ENCODE results near the gene PRAC1.

The PRAC1 gene

GRCh38 chr17:48747445-48748363, 25.4 kb upstream of the PRAC1 start:
- peaks cover 0 to 7% (median 0%) of the 10 kb centered on the region in 5 donors for H3K4me1 ChIP-seq (ENCODE audit: control insufficient read depth in 5 of 5, insufficient read depth in 5 of 5, low read length in 5 of 5)
- H3K27me3 ChIP-seq (ENCODE audit: control insufficient read depth in 5 of 5, insufficient read depth in 4 of 5, low read length in 5 of 5), result peaks cover 53 to 99% (median 84%) of the 10 kb centered on the region in 5 donors
- H3K27ac ChIP-seq (ENCODE audit: low read depth, low read length), result no peak overlapping the region
- H3K36me3 ChIP-seq (ENCODE audit: control insufficient read depth in 5 of 5, insufficient read depth in 5 of 5, low read length in 5 of 5), result no peaks in the 10 kb centered on the region
- H3K9me3 ChIP-seq (ENCODE audit: control insufficient read depth in 5 of 5, low read length in 5 of 5), result no peaks in the 10 kb centered on the region
- no peak overlapping the region for H3K9ac ChIP-seq (ENCODE audit: low read length in 5 of 5)
- H3K4me3 ChIP-seq (ENCODE audit: low read depth in 1 of 5, low read length in 5 of 5), result no peak overlapping the region

- peaks cover 52 to 99% (median 83%) of the 10 kb centered on the region in 5 donors for H3K27me3 ChIP-seq (ENCODE audit: control insufficient read depth in 5 of 5, insufficient read depth in 4 of 5, low read length in 5 of 5)
- H3K4me3 ChIP-seq (ENCODE audit: low read depth in 1 of 5, low read length in 5 of 5), result no peak overlapping the region
- peaks cover 0 to 7% (median 0%) of the 10 kb centered on the region in 5 donors for H3K4me1 ChIP-seq (ENCODE audit: control insufficient read depth in 5 of 5, insufficient read depth in 5 of 5, low read length in 5 of 5)
- H3K9ac ChIP-seq (ENCODE audit: low read length in 5 of 5), result no peak overlapping the region
- H3K36me3 ChIP-seq (ENCODE audit: control insufficient read depth in 5 of 5, insufficient read depth in 5 of 5, low read length in 5 of 5), result no peaks in the 10 kb centered on the region
- no peaks in the 10 kb centered on the region for H3K9me3 ChIP-seq (ENCODE audit: control insufficient read depth in 5 of 5, low read length in 5 of 5)
- no peak overlapping the region for H3K27ac ChIP-seq (ENCODE audit: low read depth, low read length)
Observed at GRCh38 chr17:48746916-48747444, 24.7 kb upstream of the PRAC1 start.

- Histone ChIP-seq H3K4me3 (ENCODE audit: low read depth in 1 of 5, low read length in 5 of 5) (no peak overlapping the region), H3K27ac (ENCODE audit: low read depth, low read length) (no peak overlapping the region), H3K9ac (ENCODE audit: low read length in 5 of 5) (no peak overlapping the region), H3K9me3 (ENCODE audit: control insufficient read depth in 5 of 5, low read length in 5 of 5) (peaks cover 0 to under 1% (median 0%) of the 10 kb centered on the region in 5 donors), H3K27me3 (ENCODE audit: control insufficient read depth in 5 of 5, insufficient read depth in 4 of 5, low read length in 5 of 5) (peaks cover 43 to 94% (median 73%) of the 10 kb centered on the region in 5 donors), H3K36me3 (ENCODE audit: control insufficient read depth in 5 of 5, insufficient read depth in 5 of 5, low read length in 5 of 5) (no peaks in the 10 kb centered on the region), H3K4me1 (ENCODE audit: control insufficient read depth in 5 of 5, insufficient read depth in 5 of 5, low read length in 5 of 5) (peaks cover 0 to 7% (median 0%) of the 10 kb centered on the region in 5 donors)
Observed at GRCh38 chr17:48745381-48746275, 23.3 kb upstream of the PRAC1 start.

GRCh38 chr17:48740537-48740936, 18.2 kb upstream of the PRAC1 start:
- Histone ChIP-seq H3K27ac (ENCODE audit: low read depth, low read length) (no peak overlapping the region), H3K9me3 (ENCODE audit: control insufficient read depth in 5 of 5, low read length in 5 of 5) (peaks cover 0 to 2% (median 0%) of the 10 kb centered on the region in 5 donors), H3K36me3 (ENCODE audit: control insufficient read depth in 5 of 5, insufficient read depth in 5 of 5, low read length in 5 of 5) (no peaks in the 10 kb centered on the region), H3K4me1 (ENCODE audit: control insufficient read depth in 5 of 5, insufficient read depth in 5 of 5, low read length in 5 of 5) (no peaks in the 10 kb centered on the region), H3K4me3 (ENCODE audit: low read depth in 1 of 5, low read length in 5 of 5) (no peak overlapping the region), H3K9ac (ENCODE audit: low read length in 5 of 5) (no peak overlapping the region), H3K27me3 (ENCODE audit: control insufficient read depth in 5 of 5, insufficient read depth in 4 of 5, low read length in 5 of 5) (peaks cover 50 to 84% (median 67%) of the 10 kb centered on the region in 5 donors)

GRCh38 chr17:48738803-48739526, 16.6 kb upstream of the PRAC1 start:
- peaks cover 0 to 2% (median 0%) of the 10 kb centered on the region in 5 donors for H3K9me3 ChIP-seq (ENCODE audit: control insufficient read depth in 5 of 5, low read length in 5 of 5)
- H3K4me1 ChIP-seq (ENCODE audit: control insufficient read depth in 5 of 5, insufficient read depth in 5 of 5, low read length in 5 of 5), result no peaks in the 10 kb centered on the region
- no peak overlapping the region for H3K9ac ChIP-seq (ENCODE audit: low read length in 5 of 5)
- H3K27ac ChIP-seq (ENCODE audit: low read depth, low read length), result no peak overlapping the region
- no peak overlapping the region for H3K4me3 ChIP-seq (ENCODE audit: low read depth in 1 of 5, low read length in 5 of 5)
- no peaks in the 10 kb centered on the region for H3K36me3 ChIP-seq (ENCODE audit: control insufficient read depth in 5 of 5, insufficient read depth in 5 of 5, low read length in 5 of 5)
- peaks cover 59 to 84% (median 71%) of the 10 kb centered on the region in 5 donors for H3K27me3 ChIP-seq (ENCODE audit: control insufficient read depth in 5 of 5, insufficient read depth in 4 of 5, low read length in 5 of 5)

- Histone ChIP-seq H3K27ac (ENCODE audit: low read depth, low read length) (no peak overlapping the region), H3K36me3 (ENCODE audit: control insufficient read depth in 5 of 5, insufficient read depth in 5 of 5, low read length in 5 of 5) (no peaks in the 10 kb centered on the region), H3K9me3 (ENCODE audit: control insufficient read depth in 5 of 5, low read length in 5 of 5) (peaks cover 0 to 2% (median 0%) of the 10 kb centered on the region in 5 donors), H3K27me3 (ENCODE audit: control insufficient read depth in 5 of 5, insufficient read depth in 4 of 5, low read length in 5 of 5) (peaks cover 59 to 83% (median 69%) of the 10 kb centered on the region in 5 donors), H3K4me3 (ENCODE audit: low read depth in 1 of 5, low read length in 5 of 5) (no peak overlapping the region), H3K9ac (ENCODE audit: low read length in 5 of 5) (no peak overlapping the region), H3K4me1 (ENCODE audit: control insufficient read depth in 5 of 5, insufficient read depth in 5 of 5, low read length in 5 of 5) (peaks cover 0 to 2% (median 0%) of the 10 kb centered on the region in 5 donors)
Observed at GRCh38 chr17:48738424-48738802, 16.1 kb upstream of the PRAC1 start.

- Histone ChIP-seq H3K27me3 (ENCODE audit: control insufficient read depth in 5 of 5, insufficient read depth in 4 of 5, low read length in 5 of 5) (peaks cover 58 to 84% (median 71%) of the 10 kb centered on the region in 5 donors), H3K9me3 (ENCODE audit: control insufficient read depth in 5 of 5, low read length in 5 of 5) (peaks cover 0 to 2% (median 0%) of the 10 kb centered on the region in 5 donors), H3K27ac (ENCODE audit: low read depth, low read length) (no peak overlapping the region), H3K9ac (ENCODE audit: low read length in 5 of 5) (no peak overlapping the region), H3K36me3 (ENCODE audit: control insufficient read depth in 5 of 5, insufficient read depth in 5 of 5, low read length in 5 of 5) (no peaks in the 10 kb centered on the region), H3K4me3 (ENCODE audit: low read depth in 1 of 5, low read length in 5 of 5) (no peak overlapping the region), H3K4me1 (ENCODE audit: control insufficient read depth in 5 of 5, insufficient read depth in 5 of 5, low read length in 5 of 5) (peaks cover 0 to 4% (median 0%) of the 10 kb centered on the region in 5 donors)
Observed at GRCh38 chr17:48737330-48738043, 15.2 kb upstream of the PRAC1 start.

GRCh38 chr17:48735062-48735351, 12.7 kb upstream of the PRAC1 start:
- H3K36me3 ChIP-seq (ENCODE audit: control insufficient read depth in 5 of 5, insufficient read depth in 5 of 5, low read length in 5 of 5), result no peaks in the 10 kb centered on the region

More at GRCh38 chr17:48735062-48735351, 12.7 kb upstream of the PRAC1 start:
- Histone ChIP-seq H3K9ac (ENCODE audit: low read length in 5 of 5) (no peak overlapping the region), H3K27ac (ENCODE audit: low read depth, low read length) (no peak overlapping the region), H3K4me1 (ENCODE audit: control insufficient read depth in 5 of 5, insufficient read depth in 5 of 5, low read length in 5 of 5) (peaks cover 0 to 4% (median 0%) of the 10 kb centered on the region in 5 donors), H3K27me3 (ENCODE audit: control insufficient read depth in 5 of 5, insufficient read depth in 4 of 5, low read length in 5 of 5) (peaks cover 61 to 84% (median 74%) of the 10 kb centered on the region in 5 donors), H3K9me3 (ENCODE audit: control insufficient read depth in 5 of 5, low read length in 5 of 5) (no peaks in the 10 kb centered on the region), H3K4me3 (ENCODE audit: low read depth in 1 of 5, low read length in 5 of 5) (no peak overlapping the region)

Measured in subcutaneous abdominal adipose tissue (tissue), 5 donors.